PC-3 (cell line): Measurements from ENCODE around the gene TRAPPC4.

Source experiments
- EZH2 ChIP-seq: fragments of 300-600 bp; sonication (generic); IDR thresholded peaks from one replicate; pipeline ENCODE4 v1.6.1; 2017; ENCODE audit warnings: antibody characterized with exemption, mild to moderate bottlenecking, low read length; ENCODE audit not compliant: unreplicated experiment
- TF ChIP-seq, protein P1 (sequence below): fragments of 300-600 bp; sonication (generic); conservative IDR thresholded peaks from 2 replicates; pipeline ENCODE4 v1.5.1; 2017; ENCODE audit warnings: antibody characterized with exemption, low read depth, mild to moderate bottlenecking, low read length

DNA sequence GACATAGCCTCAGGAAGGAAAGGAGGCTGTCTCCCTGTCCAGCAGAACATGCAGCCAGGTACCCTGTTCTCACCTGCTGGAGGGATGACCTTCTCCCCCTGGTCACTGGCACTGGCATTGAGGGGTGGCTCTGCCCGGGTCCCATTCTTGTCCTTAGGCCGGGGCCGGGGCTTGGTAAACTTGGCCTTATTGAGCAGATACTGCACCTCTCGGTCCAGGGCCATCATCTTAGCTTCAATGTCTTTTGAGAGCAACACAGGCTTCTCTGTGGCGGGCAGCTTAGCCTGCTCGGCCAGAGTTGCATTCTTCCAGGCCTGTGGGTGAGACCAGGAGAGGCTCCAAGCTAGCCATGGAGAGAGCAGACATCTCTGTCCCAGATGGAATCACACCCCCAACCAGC, 27.9 kb downstream of the TRAPPC4 start:
- TF ChIP-seq, protein P1, sequence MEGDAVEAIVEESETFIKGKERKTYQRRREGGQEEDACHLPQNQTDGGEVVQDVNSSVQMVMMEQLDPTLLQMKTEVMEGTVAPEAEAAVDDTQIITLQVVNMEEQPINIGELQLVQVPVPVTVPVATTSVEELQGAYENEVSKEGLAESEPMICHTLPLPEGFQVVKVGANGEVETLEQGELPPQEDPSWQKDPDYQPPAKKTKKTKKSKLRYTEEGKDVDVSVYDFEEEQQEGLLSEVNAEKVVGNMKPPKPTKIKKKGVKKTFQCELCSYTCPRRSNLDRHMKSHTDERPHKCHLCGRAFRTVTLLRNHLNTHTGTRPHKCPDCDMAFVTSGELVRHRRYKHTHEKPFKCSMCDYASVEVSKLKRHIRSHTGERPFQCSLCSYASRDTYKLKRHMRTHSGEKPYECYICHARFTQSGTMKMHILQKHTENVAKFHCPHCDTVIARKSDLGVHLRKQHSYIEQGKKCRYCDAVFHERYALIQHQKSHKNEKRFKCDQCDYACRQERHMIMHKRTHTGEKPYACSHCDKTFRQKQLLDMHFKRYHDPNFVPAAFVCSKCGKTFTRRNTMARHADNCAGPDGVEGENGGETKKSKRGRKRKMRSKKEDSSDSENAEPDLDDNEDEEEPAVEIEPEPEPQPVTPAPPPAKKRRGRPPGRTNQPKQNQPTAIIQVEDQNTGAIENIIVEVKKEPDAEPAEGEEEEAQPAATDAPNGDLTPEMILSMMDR = no peak
- TF ChIP-seq EZH2 = no peak
